ENCODE measurements around the gene SFI1. TPM values are rescaled to one million over a fixed set of nuclear protein-coding genes. Genes with fewer than 3 reads are reported as not detected.

Gene SFI1
- total and polyA plus RNA-seq, 4 donors = 14.0 to 46.0 (median 32.7) TPM

DNA sequence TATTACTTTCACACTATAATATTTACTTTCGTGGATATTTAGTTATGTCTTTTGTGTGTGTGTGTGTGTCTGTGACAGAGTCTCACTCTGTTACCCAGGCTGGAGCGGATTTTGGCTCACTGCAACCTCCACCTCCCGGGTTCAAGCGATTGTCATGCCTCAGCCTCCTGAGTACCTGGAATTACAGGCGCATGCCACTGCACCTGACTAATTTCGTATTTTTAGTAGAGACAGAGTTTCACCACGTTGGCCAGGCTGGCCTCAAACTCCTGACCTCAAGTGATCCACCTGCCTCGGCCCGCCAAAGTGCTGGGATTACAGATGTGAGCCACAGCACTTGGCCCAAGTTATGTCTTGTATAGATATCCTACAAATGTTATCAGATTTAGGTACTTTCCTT lies 155.8 kb downstream of the SFI1 start:
- Histone ChIP-seq H3K9ac (ENCODE audit: insufficient read depth in 1 of 2, low read length in 2 of 2) (no peak overlapping the region), H3K4me3 (no peak overlapping the region), H3K9me3 (ENCODE audit: control insufficient read depth in 4 of 4, insufficient read depth in 3 of 4, low read length in 3 of 4) (no peaks in the 10 kb centered on the region), H3K36me3 (ENCODE audit: control insufficient read depth in 4 of 4, insufficient read depth in 4 of 4, low read length in 4 of 4) (peaks cover under 1 to 8% (median 5%) of the 10 kb centered on the region in 4 donors), H3K27me3 (ENCODE audit: control insufficient read depth in 3 of 3, insufficient read depth in 3 of 3, low read length in 2 of 3) (no peaks in the 10 kb centered on the region), H3K4me1 (ENCODE audit: control insufficient read depth in 5 of 5, insufficient read depth in 5 of 5, low read length in 5 of 5) (peaks cover 0 to 8% (median 0%) of the 10 kb centered on the region in 5 donors), H3K27ac (ENCODE audit: low read depth in 1 of 2, low read length in 1 of 2) (no peak overlapping the region)
- no peak for TF ChIP-seq CTCF (IDR thresholded peaks at IDR 0.05; ENCODE audit: control extremely low read depth, extremely low read depth)
- no peak for DNase-seq
- ATAC-seq (ENCODE audit: insufficient read depth, low FRiP score) = no peak
- 88 to 90% methylated on average over 9 of the region's 9 CpGs for WGBS, 2 donors

- TF ChIP-seq CTCF (IDR thresholded peaks at IDR 0.05; ENCODE audit: control extremely low read depth, extremely low read depth) = no peak
- Histone ChIP-seq H3K4me1 (ENCODE audit: control insufficient read depth in 5 of 5, insufficient read depth in 5 of 5, low read length in 5 of 5) (peaks cover 0 to 6% (median 0%) of the 10 kb centered on the region in 5 donors), H3K9ac (ENCODE audit: insufficient read depth in 1 of 2, low read length in 2 of 2) (no peak overlapping the region), H3K27me3 (ENCODE audit: control insufficient read depth in 3 of 3, insufficient read depth in 3 of 3, low read length in 2 of 3) (no peaks in the 10 kb centered on the region), H3K36me3 (ENCODE audit: control insufficient read depth in 4 of 4, insufficient read depth in 4 of 4, low read length in 4 of 4) (peaks cover 0 to 4% (median 2%) of the 10 kb centered on the region in 4 donors), H3K9me3 (ENCODE audit: control insufficient read depth in 4 of 4, insufficient read depth in 3 of 4, low read length in 3 of 4) (no peaks in the 10 kb centered on the region), H3K4me3 (no peak overlapping the region), H3K27ac (ENCODE audit: low read depth in 1 of 2, low read length in 1 of 2) (no peak overlapping the region)
- 77 to 80% methylated on average over 9 of the region's 9 CpGs for WGBS, 2 donors
- DNase-seq (no peak), ATAC-seq (ENCODE audit: insufficient read depth, low FRiP score) (no peak)
Observed at GRCh38 chr22:31652911-31653684, 156.8 kb downstream of the SFI1 start.

- Histone ChIP-seq H3K4me1 (ENCODE audit: control insufficient read depth in 5 of 5, insufficient read depth in 5 of 5, low read length in 5 of 5) (peaks cover 0 to 6% (median 0%) of the 10 kb centered on the region in 5 donors), H3K9me3 (ENCODE audit: control insufficient read depth in 4 of 4, insufficient read depth in 3 of 4, low read length in 3 of 4) (no peaks in the 10 kb centered on the region), H3K4me3 (no peak overlapping the region), H3K27ac (ENCODE audit: low read depth in 1 of 2, low read length in 1 of 2) (no peak overlapping the region), H3K9ac (ENCODE audit: insufficient read depth in 1 of 2, low read length in 2 of 2) (no peak overlapping the region), H3K36me3 (ENCODE audit: control insufficient read depth in 4 of 4, insufficient read depth in 4 of 4, low read length in 4 of 4) (peaks cover 0 to 4% (median 1%) of the 10 kb centered on the region in 4 donors), H3K27me3 (ENCODE audit: control insufficient read depth in 3 of 3, insufficient read depth in 3 of 3, low read length in 2 of 3) (no peaks in the 10 kb centered on the region)
- no peak for DNase-seq
- TF ChIP-seq CTCF (IDR thresholded peaks at IDR 0.05; ENCODE audit: control extremely low read depth, extremely low read depth) = no peak
- no peak for ATAC-seq (ENCODE audit: insufficient read depth, low FRiP score)
- WGBS, 2 donors = 91 to 92% methylated on average over 2 of the region's 2 CpGs
Observed at GRCh38 chr22:31653944-31654343, 157.6 kb downstream of the SFI1 start.
